Natural killer cell treated with Interleukin-12 subunit alpha and Interleukin-12 subunit beta and Interleukin-15 and Interleukin-18, amount 100 ng/mL, for 72 hours (primary cell): ENCODE results near the gene TTYH2. TPM values are rescaled to one million over a fixed set of nuclear protein-coding genes. Genes with fewer than 3 reads are reported as not detected.
"Not testable (repeated sequence)": the region's sequence is repeated elsewhere in the genome, so short reads cannot be mapped to it uniquely, and the experiment has no call there.

Experiments used
- ATAC-seq, 2 donors: fragments of 150-1000 bp; cut with Tn5 transposase in 1 of 2; sonication (Bioruptor Pico), chemical (Tn5 transposase) in 1 of 2; 2 replicates each; pipeline ENCODE4 v1.10.0; 2021
- DNase-seq: peaks from one replicate; pipeline ENCODE4 v3.0.0; 2022; ENCODE audit warnings: low spot score
- H3K27ac Mint-ChIP-seq, 2 donors: 1 replicate in 1 of 2; 2 replicates in 1 of 2; pipeline ENCODE4 v1.8.0; 2022; ENCODE audit warnings: mixed read lengths in 2 of 2, mild to moderate bottlenecking in 1 of 2, moderate library complexity in 1 of 2
- H3K27me3 Mint-ChIP-seq, 2 donors: 1 replicate in 1 of 2; 2 replicates in 1 of 2; pipeline ENCODE4 v1.8.0; 2022; ENCODE audit warnings: mixed read lengths in 2 of 2
- H3K36me3 Mint-ChIP-seq: one replicate; pipeline ENCODE4 v1.8.0; 2022; ENCODE audit warnings: mixed read lengths
- H3K4me1 Mint-ChIP-seq, 2 donors: 1 replicate in 1 of 2; 2 replicates in 1 of 2; pipeline ENCODE4 v1.8.0; 2022; ENCODE audit warnings: low read depth in 2 of 2, mixed read lengths in 2 of 2, mild to moderate bottlenecking in 1 of 2
- H3K4me3 Mint-ChIP-seq: one replicate; pipeline ENCODE4 v1.8.0; 2022; ENCODE audit warnings: mixed read lengths
- H3K9me3 Mint-ChIP-seq: 2 replicates; pipeline ENCODE4 v1.8.0; 2022; ENCODE audit warnings: mixed read lengths
- total RNA-seq, 2 donors: library from RNA; stranded (reverse); gene quantifications; one replicate each; pipeline ENCODE4 v1.2.3, GENCODE V29; 2022

TTYH2 gene
- total RNA-seq, 2 donors from 2014 or later = 1.5 to 1.9 TPM

GRCh38 chr17:74185571-74186185, 27.7 kb upstream of the TTYH2 start:
- no peak for DNase-seq
- H3K4me3 Mint-ChIP-seq = no peak overlapping the region
- no peak for ATAC-seq
- H3K36me3 Mint-ChIP-seq = no peaks in the 10 kb centered on the region
- H3K9me3 Mint-ChIP-seq = no peaks in the 10 kb centered on the region
- H3K4me1 Mint-ChIP-seq = no peaks in the 10 kb centered on the region
- H3K27me3 Mint-ChIP-seq = peaks cover 10 to 14% of the 10 kb centered on the region in 2 donors
- H3K27ac Mint-ChIP-seq = no peak overlapping the region

- Mint-ChIP-seq H3K4me3 (no peak overlapping the region), H3K4me1 (no peaks in the 10 kb centered on the region), H3K9me3 (no peaks in the 10 kb centered on the region), H3K36me3 (no peaks in the 10 kb centered on the region), H3K27ac (no peak overlapping the region), H3K27me3 (peaks cover 10 to 14% of the 10 kb centered on the region in 2 donors)
- DNase-seq (no peak), ATAC-seq (no peak)
These were observed 26.9 kb upstream of the TTYH2 start for GRCh38 chr17:74186498-74186897.

GRCh38 chr17:74187761-74188160, 25.6 kb upstream of the TTYH2 start:
- Mint-ChIP-seq H3K36me3 (no peaks in the 10 kb centered on the region), H3K4me1 (peaks cover 0 to 2% of the 10 kb centered on the region in 2 donors), H3K4me3 (no peak overlapping the region), H3K27ac (no peak overlapping the region), H3K27me3 (peaks cover 10 to 19% of the 10 kb centered on the region in 2 donors), H3K9me3 (no peaks in the 10 kb centered on the region)
- no peak for DNase-seq
- no peak for ATAC-seq

GRCh38 chr17:74188687-74189086, 24.7 kb upstream of the TTYH2 start:
- ATAC-seq, H3K27ac Mint-ChIP-seq, H3K36me3 Mint-ChIP-seq, H3K4me1 Mint-ChIP-seq, H3K9me3 Mint-ChIP-seq, H3K4me3 Mint-ChIP-seq, DNase-seq: not testable (repeated sequence)
- H3K27me3 Mint-ChIP-seq = peaks cover 10 to 20% of the 10 kb centered on the region in 2 donors

GRCh38 chr17:74190154-74190553, 23.2 kb upstream of the TTYH2 start:
- peaks cover 17 to 26% of the 10 kb centered on the region in 2 donors for H3K27me3 Mint-ChIP-seq
- no peak overlapping the region for H3K4me3 Mint-ChIP-seq
- peaks cover 0 to 3% of the 10 kb centered on the region in 2 donors for H3K4me1 Mint-ChIP-seq
- no peak for DNase-seq
- H3K36me3 Mint-ChIP-seq = no peaks in the 10 kb centered on the region
- no peaks in the 10 kb centered on the region for H3K9me3 Mint-ChIP-seq
- ATAC-seq = peak; percentile 56 to 70
- H3K27ac Mint-ChIP-seq = no peak overlapping the region

GRCh38 chr17:74190807-74191406, 22.5 kb upstream of the TTYH2 start:
- H3K27me3 Mint-ChIP-seq = peaks cover 17 to 24% of the 10 kb centered on the region in 2 donors
- no peak for ATAC-seq
- no peaks in the 10 kb centered on the region for H3K36me3 Mint-ChIP-seq

GRCh38 chr17:74192950-74193781, 20.2 kb upstream of the TTYH2 start:
- Mint-ChIP-seq H3K27me3 (peaks cover 14 to 22% of the 10 kb centered on the region in 2 donors), H3K9me3 (no peaks in the 10 kb centered on the region), H3K36me3 (no peaks in the 10 kb centered on the region), H3K4me1 (peaks cover 0 to 3% of the 10 kb centered on the region in 2 donors), H3K27ac (no peak overlapping the region), H3K4me3 (no peak overlapping the region)
- no peak for DNase-seq
- no peak for ATAC-seq

More at GRCh38 chr17:74190807-74191406, 22.5 kb upstream of the TTYH2 start:
- no peak overlapping the region for H3K4me3 Mint-ChIP-seq
- H3K4me1 Mint-ChIP-seq = peaks cover 0 to 3% of the 10 kb centered on the region in 2 donors
- H3K9me3 Mint-ChIP-seq = no peaks in the 10 kb centered on the region
- no peak for DNase-seq
- H3K27ac Mint-ChIP-seq = no peak overlapping the region

GRCh38 chr17:74194682-74195081, 18.7 kb upstream of the TTYH2 start:
- Mint-ChIP-seq H3K27me3 (peaks cover 14 to 23% of the 10 kb centered on the region in 2 donors), H3K36me3 (no peaks in the 10 kb centered on the region), H3K4me1 (peaks cover 2 to 9% of the 10 kb centered on the region in 2 donors), H3K27ac (no peak overlapping the region), H3K4me3 (no peak overlapping the region), H3K9me3 (no peaks in the 10 kb centered on the region)
- ATAC-seq (no peak), DNase-seq (no peak)

GRCh38 chr17:74196541-74197317, 16.6 kb upstream of the TTYH2 start:
- Mint-ChIP-seq H3K27ac (no peak overlapping the region), H3K36me3 (no peaks in the 10 kb centered on the region), H3K27me3 (peaks cover 14 to 26% of the 10 kb centered on the region in 2 donors), H3K9me3 (no peaks in the 10 kb centered on the region), H3K4me1 (peaks cover 5 to 11% of the 10 kb centered on the region in 2 donors), H3K4me3 (no peak overlapping the region)
- DNase-seq = no peak
- no peak for ATAC-seq

GRCh38 chr17:74197801-74198200, 15.6 kb upstream of the TTYH2 start:
- ATAC-seq (no peak), DNase-seq (no peak)
- Mint-ChIP-seq H3K36me3 (no peaks in the 10 kb centered on the region), H3K27ac (no peak overlapping the region), H3K4me1 (peaks cover 9 to 12% of the 10 kb centered on the region in 2 donors), H3K4me3 (no peak overlapping the region), H3K9me3 (no peaks in the 10 kb centered on the region), H3K27me3 (peaks cover 14 to 25% of the 10 kb centered on the region in 2 donors)

- H3K9me3 Mint-ChIP-seq = no peaks in the 10 kb centered on the region
- peaks cover 16 to 19% of the 10 kb centered on the region in 2 donors for H3K4me1 Mint-ChIP-seq
- ATAC-seq = no peak
- no peak overlapping the region for H3K4me3 Mint-ChIP-seq
- H3K36me3 Mint-ChIP-seq = no peaks in the 10 kb centered on the region
- H3K27ac Mint-ChIP-seq = no peak overlapping the region
- no peak for DNase-seq
- peaks cover 14 to 24% of the 10 kb centered on the region in 2 donors for H3K27me3 Mint-ChIP-seq
These were observed 14.7 kb upstream of the TTYH2 start for GRCh38 chr17:74198694-74199093.

- H3K9me3 Mint-ChIP-seq = no peaks in the 10 kb centered on the region
- ATAC-seq (peak; percentile 46 to 59), DNase-seq (peak; percentile 80)
- H3K4me1 Mint-ChIP-seq = peaks cover 17 to 19% of the 10 kb centered on the region in 2 donors
- H3K27me3 Mint-ChIP-seq = peaks cover 13 to 22% of the 10 kb centered on the region in 2 donors
- H3K27ac Mint-ChIP-seq = peak overlapping the region in 1 of 2 donors; percentile 7
- no peaks in the 10 kb centered on the region for H3K36me3 Mint-ChIP-seq
- H3K4me3 Mint-ChIP-seq = no peak overlapping the region
These were observed 13.9 kb upstream of the TTYH2 start for GRCh38 chr17:74199306-74200092.

- ATAC-seq (no peak), DNase-seq (no peak)
- Mint-ChIP-seq H3K36me3 (peaks cover 3% of the 10 kb centered on the region), H3K9me3 (no peaks in the 10 kb centered on the region), H3K27ac (peak overlapping the region in 1 of 2 donors; percentile 7), H3K4me3 (no peak overlapping the region), H3K4me1 (peaks cover 21 to 24% of the 10 kb centered on the region in 2 donors), H3K27me3 (peaks cover 7 to 19% of the 10 kb centered on the region in 2 donors)
These were observed 13.3 kb upstream of the TTYH2 start for GRCh38 chr17:74200112-74200511.
